ENCODE results near the gene DDX59. TPM values are rescaled to one million over a fixed set of nuclear protein-coding genes. Genes with fewer than 3 reads are reported as not detected.

Gene DDX59
- total and polyA plus RNA-seq, 9 of the 15 experiments (the other 6 are each of a cell fraction or from before 2014, with no cell fraction given), result 8.3 to 30.4 (median 19.8) TPM

DNA sequence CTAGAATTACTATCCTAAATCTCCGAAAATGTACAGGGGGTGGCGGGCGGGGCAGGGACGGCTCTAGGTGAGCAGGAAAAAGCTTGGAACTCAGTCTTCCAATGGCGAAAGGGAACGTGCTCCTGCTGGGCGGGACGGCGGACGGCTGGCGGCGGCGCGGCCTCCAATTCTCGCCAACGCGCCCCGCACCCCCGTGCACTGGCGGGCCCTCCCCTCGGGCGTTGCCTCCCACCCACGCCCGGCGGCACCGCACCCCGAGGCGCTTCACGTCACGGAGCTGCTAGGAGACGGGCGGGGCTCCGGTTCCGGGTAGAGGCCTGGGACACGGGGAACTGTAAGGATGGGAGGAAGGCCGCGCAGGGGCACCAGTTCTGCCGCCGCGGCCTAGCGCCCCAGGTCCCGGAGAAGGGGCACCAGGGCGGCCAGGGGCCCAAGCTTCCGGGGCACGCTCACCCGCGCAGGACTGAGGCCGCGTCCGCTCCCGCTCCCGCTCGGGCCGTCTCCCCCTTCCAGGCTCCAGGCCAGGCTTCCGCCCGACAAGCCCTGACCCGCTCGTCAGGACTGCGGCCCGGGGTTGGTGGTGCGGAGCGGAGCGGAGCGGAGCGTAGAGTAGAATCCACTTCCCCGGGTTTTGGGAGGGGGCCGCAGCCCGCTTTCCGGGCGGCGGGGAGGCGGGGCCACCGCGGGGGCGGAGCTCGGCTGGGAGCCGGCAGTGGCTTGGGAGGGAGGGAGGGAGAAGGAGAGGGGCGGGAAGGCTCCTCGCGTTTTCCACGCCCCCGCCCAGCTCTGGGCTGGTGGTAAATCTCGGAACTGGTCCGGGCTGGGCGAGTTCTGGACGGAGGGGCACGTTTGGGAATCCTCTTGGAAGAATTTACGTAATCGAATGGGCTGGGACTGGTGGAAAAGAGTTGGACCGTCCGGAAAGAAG, at the start of gene DDX59 (continued):
- TF ChIP-seq ZFP30 (CRISPR knock-in tag; IDR thresholded peaks at IDR 0.05; ENCODE audit: borderline replicate concordance) (no peak), RHOXF2B (CRISPR knock-in tag; conservative IDR thresholded peaks at IDR 0.05) (no peak), TFAM (CRISPR knock-in tag; conservative IDR thresholded peaks at IDR 0.05) (no peak), MCM5 (IDR thresholded peaks at IDR 0.05; ENCODE audit: low read depth) (no peak), POLR2G (IDR thresholded peaks at IDR 0.05; ENCODE audit: low read depth, low read length) (peak; percentile 99), RB1 (IDR thresholded peaks at IDR 0.05; ENCODE audit: low read depth) (peak; percentile 94), ZNF592 (IDR thresholded peaks at IDR 0.05) (no peak), ARHGAP35 (IDR thresholded peaks at IDR 0.05; ENCODE audit: partially characterized antibody) (no peak), SRSF7 (optimal IDR thresholded peaks at IDR 0.05; ENCODE audit: low read depth, low read length) (no peak), ARID4B (CRISPR knock-in tag; IDR thresholded peaks at IDR 0.05) (peak; percentile 78)
- TF ChIP-seq, protein P1, sequence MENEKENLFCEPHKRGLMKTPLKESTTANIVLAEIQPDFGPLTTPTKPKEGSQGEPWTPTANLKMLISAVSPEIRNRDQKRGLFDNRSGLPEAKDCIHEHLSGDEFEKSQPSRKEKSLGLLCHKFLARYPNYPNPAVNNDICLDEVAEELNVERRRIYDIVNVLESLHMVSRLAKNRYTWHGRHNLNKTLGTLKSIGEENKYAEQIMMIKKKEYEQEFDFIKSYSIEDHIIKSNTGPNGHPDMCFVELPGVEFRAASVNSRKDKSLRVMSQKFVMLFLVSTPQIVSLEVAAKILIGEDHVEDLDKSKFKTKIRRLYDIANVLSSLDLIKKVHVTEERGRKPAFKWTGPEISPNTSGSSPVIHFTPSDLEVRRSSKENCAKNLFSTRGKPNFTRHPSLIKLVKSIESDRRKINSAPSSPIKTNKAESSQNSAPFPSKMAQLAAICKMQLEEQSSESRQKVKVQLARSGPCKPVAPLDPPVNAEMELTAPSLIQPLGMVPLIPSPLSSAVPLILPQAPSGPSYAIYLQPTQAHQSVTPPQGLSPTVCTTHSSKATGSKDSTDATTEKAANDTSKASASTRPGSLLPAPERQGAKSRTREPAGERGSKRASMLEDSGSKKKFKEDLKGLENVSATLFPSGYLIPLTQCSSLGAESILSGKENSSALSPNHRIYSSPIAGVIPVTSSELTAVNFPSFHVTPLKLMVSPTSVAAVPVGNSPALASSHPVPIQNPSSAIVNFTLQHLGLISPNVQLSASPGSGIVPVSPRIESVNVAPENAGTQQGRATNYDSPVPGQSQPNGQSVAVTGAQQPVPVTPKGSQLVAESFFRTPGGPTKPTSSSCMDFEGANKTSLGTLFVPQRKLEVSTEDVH (IDR thresholded peaks at IDR 0.05; ENCODE audit: low read depth, partially characterized antibody), result no peak
- TF ChIP-seq, protein P2, sequence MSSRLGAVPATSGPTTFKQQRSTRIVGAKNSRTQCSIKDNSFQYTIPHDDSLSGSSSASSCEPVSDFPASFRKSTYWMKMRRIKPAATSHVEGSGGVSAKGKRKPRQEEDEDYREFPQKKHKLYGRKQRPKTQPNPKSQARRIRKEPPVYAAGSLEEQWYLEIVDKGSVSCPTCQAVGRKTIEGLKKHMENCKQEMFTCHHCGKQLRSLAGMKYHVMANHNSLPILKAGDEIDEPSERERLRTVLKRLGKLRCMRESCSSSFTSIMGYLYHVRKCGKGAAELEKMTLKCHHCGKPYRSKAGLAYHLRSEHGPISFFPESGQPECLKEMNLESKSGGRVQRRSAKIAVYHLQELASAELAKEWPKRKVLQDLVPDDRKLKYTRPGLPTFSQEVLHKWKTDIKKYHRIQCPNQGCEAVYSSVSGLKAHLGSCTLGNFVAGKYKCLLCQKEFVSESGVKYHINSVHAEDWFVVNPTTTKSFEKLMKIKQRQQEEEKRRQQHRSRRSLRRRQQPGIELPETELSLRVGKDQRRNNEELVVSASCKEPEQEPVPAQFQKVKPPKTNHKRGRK (tag; IDR thresholded peaks at IDR 0.05), result no peak

Data from K562 (cell line).